AG04450 (cell line): Measurements from ENCODE around the gene DNAL1. TPM values are rescaled to one million over a fixed set of nuclear protein-coding genes. Genes with fewer than 3 reads are reported as not detected.

Source experiments
- CTCF ChIA-PET: fragments of 300-600, 350-600 bp; formaldehyde crosslinking; extraction: SDS; loops from one replicate; lab custom pipeline; 2022; ENCODE audit warnings: antibody characterized with exemption, inconsistent platforms; lab: Charles Lee
- POLR2A ChIA-PET: fragments of 350-600 bp; formaldehyde crosslinking; extraction: SDS; loops from one replicate; lab custom pipeline; 2021; ENCODE audit warnings: antibody characterized with exemption, inconsistent platforms; lab: Yijun Ruan, JAX
- DNase-seq: peaks from one replicate; pipeline ENCODE4 v3.0.0-alpha.2; 2011; ENCODE audit warnings: low read depth, low spot score
- H3K27ac ChIP-seq: one replicate; pipeline ENCODE4 v1.5.1; 2012; ENCODE audit warnings: low read depth, low read length, control low read depth
- H3K27me3 ChIP-seq: one replicate; pipeline ENCODE4 v1.6.0; 2012; ENCODE audit warnings: low read length; ENCODE audit not compliant: control insufficient read depth, insufficient read depth
- H3K4me3 ChIP-seq: 2 replicates; pipeline ENCODE4 v1.5.1; 2011; ENCODE audit warnings: mild to moderate bottlenecking, low read depth, low read length, control low read depth
- H3K9me3 ChIP-seq: 2 replicates; pipeline ENCODE4 v1.5.1; 2012; ENCODE audit warnings: low read length; ENCODE audit not compliant: control insufficient read depth, insufficient read depth
- CTCF ChIP-seq: IDR thresholded peaks from 2 replicates; pipeline ENCODE4 v1.5.1; 2011; ENCODE audit warnings: low read depth, low read length, control low read depth, inconsistent platforms
- polyA plus RNA-seq: library from polyadenylated mRNA; depleted of rRNA; stranded (reverse); fragments of >200 nt; gene quantifications from 2 replicates; pipeline ENCODE4 v1.2.3, GENCODE V29; 2011

The DNAL1 gene
- polyA plus RNA-seq, 1 experiment, result 10.0 TPM

- DNase-seq, result no peak
- H3K27ac ChIP-seq, result no peak overlapping the region
- ChIA-PET POLR2A (no interaction called here), CTCF (no interaction called here)
- H3K9me3 ChIP-seq, result no peaks in the 10 kb centered on the region
- no peaks in the 10 kb centered on the region for H3K27me3 ChIP-seq
- no peak overlapping the region for H3K4me3 ChIP-seq
- no peak for TF ChIP-seq CTCF
Measured at GRCh38 chr14:73684627-73685026, 39.8 kb downstream of the DNAL1 start.

GRCh38 chr14:73685328-73685727 is 40.5 kb downstream of the DNAL1 start:
- no peak for TF ChIP-seq CTCF
- no peak overlapping the region for H3K27ac ChIP-seq
- no peak for DNase-seq
- no peaks in the 10 kb centered on the region for H3K9me3 ChIP-seq
- H3K27me3 ChIP-seq, result no peaks in the 10 kb centered on the region
- ChIA-PET CTCF (no interaction called here), POLR2A (no interaction called here)
- H3K4me3 ChIP-seq, result no peak overlapping the region

GRCh38 chr14:73686901-73687300 is 42.1 kb downstream of the DNAL1 start:
- ChIA-PET CTCF (interaction anchor here (0.6 kb wide), 1 partner anchor 1793 kb away, joined by 4 read pairs; no protein-coding TSS in a partner anchor), POLR2A (interaction anchor here (0.6 kb wide), 1 partner anchor 179 kb away, joined by 4 read pairs; no protein-coding TSS in a partner anchor)
- DNase-seq, result no peak

GRCh38 chr14:73694083-73694482 is 49.3 kb downstream of the DNAL1 start:
- Histone ChIP-seq H3K4me3 (no peak overlapping the region), H3K27me3 (no peaks in the 10 kb centered on the region), H3K27ac (no peak overlapping the region), H3K9me3 (no peaks in the 10 kb centered on the region)
- CTCF ChIA-PET, result no interaction called here
- no peak for DNase-seq
- TF ChIP-seq CTCF, result no peak
- POLR2A ChIA-PET, result no interaction called here

More at GRCh38 chr14:73686901-73687300, 42.1 kb downstream of the DNAL1 start:
- Histone ChIP-seq H3K9me3 (no peaks in the 10 kb centered on the region), H3K27ac (no peak overlapping the region), H3K4me3 (no peak overlapping the region), H3K27me3 (no peaks in the 10 kb centered on the region)
- no peak for TF ChIP-seq CTCF

GRCh38 chr14:73695082-73695481 is 50.3 kb downstream of the DNAL1 start:
- H3K4me3 ChIP-seq, result no peak overlapping the region
- no peak for TF ChIP-seq CTCF
- H3K27ac ChIP-seq, result no peak overlapping the region
- CTCF ChIA-PET, result interaction anchor here (0.6 kb wide), 1 partner anchor 49 kb away, joined by 3 read pairs; no protein-coding TSS in a partner anchor
- no peaks in the 10 kb centered on the region for H3K27me3 ChIP-seq
- no peak for DNase-seq
- H3K9me3 ChIP-seq, result no peaks in the 10 kb centered on the region
- POLR2A ChIA-PET, result no interaction called here
